ENCODE data around the gene UCMA.

The UCMA gene

GRCh38 chr10:13257621-13258140 lies 23.5 kb upstream of the UCMA start:
- DNase-seq (no peak), ATAC-seq (ENCODE audit: insufficient read depth, low read depth) (no peak)
- H3K4me3 ChIP-seq (ENCODE audit: low read depth in 1 of 2, low read length in 2 of 2) = no peak overlapping the region
- no peaks in the 10 kb centered on the region for H3K9me3 ChIP-seq (ENCODE audit: insufficient read depth, low read length, severe bottlenecking)
- no peaks in the 10 kb centered on the region for H4K20me1 ChIP-seq (ENCODE audit: insufficient read depth, low read length)
- no peaks in the 10 kb centered on the region for H3K4me1 ChIP-seq (ENCODE audit: insufficient read depth, low read length)
- H2AFZ ChIP-seq (ENCODE audit: low read depth, low read length) = no peak overlapping the region
- no peak overlapping the region for H3K9ac ChIP-seq (ENCODE audit: low read depth, low read length)
- no peaks in the 10 kb centered on the region for H3K79me2 ChIP-seq (ENCODE audit: insufficient read depth, low read length)
- TF ChIP-seq EZH2 (IDR thresholded peaks at IDR 0.05; ENCODE audit: borderline replicate concordance, low read depth, low read length, severe bottlenecking) = no peak
- no peak for TF ChIP-seq CTCF (IDR thresholded peaks at IDR 0.05; ENCODE audit: borderline replicate concordance, extremely low read depth, low read length, poor library complexity, severe bottlenecking)
- H3K36me3 ChIP-seq (ENCODE audit: insufficient read depth, low read length) = no peaks in the 10 kb centered on the region
- H3K4me2 ChIP-seq (ENCODE audit: insufficient read depth, low read length) = no peak overlapping the region
- no peak overlapping the region for H3K27ac ChIP-seq (ENCODE audit: low read length)
- H3K27me3 ChIP-seq (ENCODE audit: insufficient read depth, low read length, poor library complexity) = peaks cover 5% of the 10 kb centered on the region

- H3K4me2 ChIP-seq (ENCODE audit: insufficient read depth, low read length) = no peak overlapping the region
- H4K20me1 ChIP-seq (ENCODE audit: insufficient read depth, low read length) = no peaks in the 10 kb centered on the region
- no peak for TF ChIP-seq EZH2 (IDR thresholded peaks at IDR 0.05; ENCODE audit: borderline replicate concordance, low read depth, low read length, severe bottlenecking)
- TF ChIP-seq CTCF (IDR thresholded peaks at IDR 0.05; ENCODE audit: borderline replicate concordance, extremely low read depth, low read length, poor library complexity, severe bottlenecking) = no peak
- H2AFZ ChIP-seq (ENCODE audit: low read depth, low read length) = no peak overlapping the region
- H3K36me3 ChIP-seq (ENCODE audit: insufficient read depth, low read length) = no peaks in the 10 kb centered on the region
- no peak overlapping the region for H3K9ac ChIP-seq (ENCODE audit: low read depth, low read length)
- H3K79me2 ChIP-seq (ENCODE audit: insufficient read depth, low read length) = no peaks in the 10 kb centered on the region
- H3K27ac ChIP-seq (ENCODE audit: low read length) = no peak overlapping the region
- ATAC-seq (ENCODE audit: insufficient read depth, low read depth) = no peak
- no peaks in the 10 kb centered on the region for H3K4me1 ChIP-seq (ENCODE audit: insufficient read depth, low read length)
- peaks cover 5% of the 10 kb centered on the region for H3K27me3 ChIP-seq (ENCODE audit: insufficient read depth, low read length, poor library complexity)
- no peak for DNase-seq
- no peak overlapping the region for H3K4me3 ChIP-seq (ENCODE audit: low read depth in 1 of 2, low read length in 2 of 2)
- no peaks in the 10 kb centered on the region for H3K9me3 ChIP-seq (ENCODE audit: insufficient read depth, low read length, severe bottlenecking)
Observed at GRCh38 chr10:13256627-13257026, 22.5 kb upstream of the UCMA start.

GRCh38 chr10:13253726-13254125 lies 19.6 kb upstream of the UCMA start:
- Histone ChIP-seq H3K4me3 (ENCODE audit: low read depth in 1 of 2, low read length in 2 of 2) (no peak overlapping the region), H4K20me1 (ENCODE audit: insufficient read depth, low read length) (no peaks in the 10 kb centered on the region), H3K4me2 (ENCODE audit: insufficient read depth, low read length) (no peak overlapping the region), H3K27ac (ENCODE audit: low read length) (no peak overlapping the region), H3K9me3 (ENCODE audit: insufficient read depth, low read length, severe bottlenecking) (no peaks in the 10 kb centered on the region), H3K4me1 (ENCODE audit: insufficient read depth, low read length) (no peaks in the 10 kb centered on the region), H3K79me2 (ENCODE audit: insufficient read depth, low read length) (no peaks in the 10 kb centered on the region), H3K27me3 (ENCODE audit: insufficient read depth, low read length, poor library complexity) (peaks cover 5% of the 10 kb centered on the region), H2AFZ (ENCODE audit: low read depth, low read length) (no peak overlapping the region), H3K9ac (ENCODE audit: low read depth, low read length) (no peak overlapping the region), H3K36me3 (ENCODE audit: insufficient read depth, low read length) (no peaks in the 10 kb centered on the region)
- DNase-seq (no peak), ATAC-seq (ENCODE audit: insufficient read depth, low read depth) (no peak)
- TF ChIP-seq CTCF (IDR thresholded peaks at IDR 0.05; ENCODE audit: borderline replicate concordance, extremely low read depth, low read length, poor library complexity, severe bottlenecking) = no peak
- TF ChIP-seq EZH2 (IDR thresholded peaks at IDR 0.05; ENCODE audit: borderline replicate concordance, low read depth, low read length, severe bottlenecking) = no peak

- H3K9me3 ChIP-seq (ENCODE audit: insufficient read depth, low read length, severe bottlenecking) = no peaks in the 10 kb centered on the region
- H3K36me3 ChIP-seq (ENCODE audit: insufficient read depth, low read length) = no peaks in the 10 kb centered on the region
- no peak overlapping the region for H2AFZ ChIP-seq (ENCODE audit: low read depth, low read length)
- no peaks in the 10 kb centered on the region for H3K27me3 ChIP-seq (ENCODE audit: insufficient read depth, low read length, poor library complexity)
- no peaks in the 10 kb centered on the region for H3K4me1 ChIP-seq (ENCODE audit: insufficient read depth, low read length)
- DNase-seq = no peak
- H3K4me2 ChIP-seq (ENCODE audit: insufficient read depth, low read length) = no peak overlapping the region
- no peak overlapping the region for H3K27ac ChIP-seq (ENCODE audit: low read length)
- H3K79me2 ChIP-seq (ENCODE audit: insufficient read depth, low read length) = no peaks in the 10 kb centered on the region
- ATAC-seq (ENCODE audit: insufficient read depth, low read depth) = no peak
- H3K9ac ChIP-seq (ENCODE audit: low read depth, low read length) = no peak overlapping the region
- H4K20me1 ChIP-seq (ENCODE audit: insufficient read depth, low read length) = no peaks in the 10 kb centered on the region
- TF ChIP-seq EZH2 (IDR thresholded peaks at IDR 0.05; ENCODE audit: borderline replicate concordance, low read depth, low read length, severe bottlenecking) (no peak), CTCF (IDR thresholded peaks at IDR 0.05; ENCODE audit: borderline replicate concordance, extremely low read depth, low read length, poor library complexity, severe bottlenecking) (no peak)
- no peak overlapping the region for H3K4me3 ChIP-seq (ENCODE audit: low read depth in 1 of 2, low read length in 2 of 2)
Observed at GRCh38 chr10:13247784-13248183, 13.6 kb upstream of the UCMA start.

Measured in DND-41 (cell line).